Erythroblast (primary cell): ENCODE measurements around the gene ACVR1B.
"Not testable (repeated sequence)": the region's sequence is repeated elsewhere in the genome, so short reads cannot be mapped to it uniquely, and the experiment has no call there.

Experiments used
- GATA1 ChIP-seq: IDR thresholded peaks from 2 replicates; pipeline ENCODE4 v1.6.1; 2011; ENCODE audit warnings: low read depth, mild to moderate bottlenecking, control low read depth, low read length, moderate library complexity
- POLR2A ChIP-seq: IDR thresholded peaks from 2 replicates; pipeline ENCODE4 v1.6.1; 2011; ENCODE audit warnings: mild to moderate bottlenecking, low read length

GRCh38 chr12:51979306-51979705 lies 27.8 kb downstream of the ACVR1B start:
- TF ChIP-seq POLR2A, GATA1: not testable (repeated sequence)
